Astrocyte (in vitro differentiated cells and primary cell): ENCODE measurements around the gene CDH24. TPM values are rescaled to one million over a fixed set of nuclear protein-coding genes. Genes with fewer than 3 reads are reported as not detected.

ENCODE experiments used
- DNase-seq: peaks from one replicate; pipeline ENCODE4 v3.0.0-alpha.2; 2010; ENCODE audit warnings: low read depth
- FAIRE-seq: peaks from 2 replicates; lab custom pipeline; 2011; peaks lifted over from hg19 to GRCh38; lab: Jason Lieb, UNC
- H2AFZ ChIP-seq: 2 replicates; pipeline ENCODE4 v1.6.0; 2012; ENCODE audit warnings: low read depth, low read length, inconsistent platforms
- H3K27ac ChIP-seq: 2 replicates; pipeline ENCODE4 v1.5.1; 2011; ENCODE audit warnings: low read depth, low read length, inconsistent platforms
- H3K27me3 ChIP-seq: 2 replicates; pipeline ENCODE4 v1.6.0; 2011; ENCODE audit warnings: low read length, inconsistent platforms; ENCODE audit not compliant: insufficient read depth
- H3K36me3 ChIP-seq: 2 replicates; pipeline ENCODE4 v1.5.1; 2011; ENCODE audit warnings: low read length, inconsistent platforms; ENCODE audit not compliant: insufficient read depth
- H3K4me1 ChIP-seq: 2 replicates; pipeline ENCODE4 v1.5.1; 2011; ENCODE audit warnings: low read length, inconsistent platforms; ENCODE audit not compliant: insufficient read depth
- H3K4me2 ChIP-seq: 2 replicates; pipeline ENCODE4 v1.6.0; 2012; ENCODE audit warnings: low read length, inconsistent platforms
- H3K4me3 ChIP-seq: 2 replicates; pipeline ENCODE4 v1.5.1; 2011; ENCODE audit warnings: low read depth, mild to moderate bottlenecking, low read length, inconsistent platforms; ENCODE audit not compliant: insufficient read depth
- H3K79me2 ChIP-seq: 2 replicates; pipeline ENCODE4 v1.6.0; 2012; ENCODE audit warnings: mild to moderate bottlenecking, low read length, inconsistent platforms; ENCODE audit not compliant: insufficient read depth
- H3K9ac ChIP-seq: 2 replicates; pipeline ENCODE4 v1.6.0; 2012; ENCODE audit warnings: mild to moderate bottlenecking, low read length, inconsistent platforms
- H3K9me3 ChIP-seq: 2 replicates; pipeline ENCODE4 v1.5.1; 2012; ENCODE audit warnings: low read depth, mild to moderate bottlenecking, low read length, inconsistent platforms; ENCODE audit not compliant: insufficient read depth
- H4K20me1 ChIP-seq: 2 replicates; pipeline ENCODE4 v1.6.0; 2012; ENCODE audit warnings: low read length, inconsistent platforms; ENCODE audit not compliant: insufficient read depth
- H3K27ac Mint-ChIP-seq: one replicate; pipeline ENCODE4 v1.8.0; 2021; ENCODE audit warnings: mild to moderate bottlenecking, mixed read lengths; ENCODE audit not compliant: unreplicated experiment
- H3K27me3 Mint-ChIP-seq: one replicate; pipeline ENCODE4 v1.8.0; 2021; ENCODE audit warnings: low read depth, mixed read lengths; ENCODE audit not compliant: unreplicated experiment
- H3K36me3 Mint-ChIP-seq: one replicate; pipeline ENCODE4 v1.8.0; 2021; ENCODE audit warnings: low read depth, mixed read lengths; ENCODE audit not compliant: unreplicated experiment
- H3K4me1 Mint-ChIP-seq: one replicate; pipeline ENCODE4 v1.8.0; 2021; ENCODE audit warnings: low read depth, mixed read lengths; ENCODE audit not compliant: unreplicated experiment
- H3K4me3 Mint-ChIP-seq: one replicate; pipeline ENCODE4 v1.8.0; 2021; ENCODE audit warnings: mild to moderate bottlenecking, moderate library complexity, mixed read lengths; ENCODE audit not compliant: unreplicated experiment
- H3K9me3 Mint-ChIP-seq: one replicate; pipeline ENCODE4 v1.8.0; 2021; ENCODE audit warnings: mild to moderate bottlenecking, mixed read lengths; ENCODE audit not compliant: unreplicated experiment
- CTCF ChIP-seq: IDR thresholded peaks from 2 replicates; pipeline ENCODE4 v1.5.1; 2011; ENCODE audit warnings: low read depth, mild to moderate bottlenecking, inconsistent platforms, low read length, moderate library complexity; ENCODE audit not compliant: insufficient read depth
- EZH2 ChIP-seq: IDR thresholded peaks from 2 replicates; pipeline ENCODE4 v1.6.1; 2012; ENCODE audit warnings: mild to moderate bottlenecking, low read length, inconsistent platforms; ENCODE audit not compliant: insufficient read depth
- total RNA-seq: library from RNA; stranded (reverse); gene quantifications from 2 replicates; pipeline ENCODE4 v1.2.1, GENCODE V29; 2021

Gene CDH24
- total RNA-seq, 1 donor from 2014 or later, result 22.2 TPM

DNA sequence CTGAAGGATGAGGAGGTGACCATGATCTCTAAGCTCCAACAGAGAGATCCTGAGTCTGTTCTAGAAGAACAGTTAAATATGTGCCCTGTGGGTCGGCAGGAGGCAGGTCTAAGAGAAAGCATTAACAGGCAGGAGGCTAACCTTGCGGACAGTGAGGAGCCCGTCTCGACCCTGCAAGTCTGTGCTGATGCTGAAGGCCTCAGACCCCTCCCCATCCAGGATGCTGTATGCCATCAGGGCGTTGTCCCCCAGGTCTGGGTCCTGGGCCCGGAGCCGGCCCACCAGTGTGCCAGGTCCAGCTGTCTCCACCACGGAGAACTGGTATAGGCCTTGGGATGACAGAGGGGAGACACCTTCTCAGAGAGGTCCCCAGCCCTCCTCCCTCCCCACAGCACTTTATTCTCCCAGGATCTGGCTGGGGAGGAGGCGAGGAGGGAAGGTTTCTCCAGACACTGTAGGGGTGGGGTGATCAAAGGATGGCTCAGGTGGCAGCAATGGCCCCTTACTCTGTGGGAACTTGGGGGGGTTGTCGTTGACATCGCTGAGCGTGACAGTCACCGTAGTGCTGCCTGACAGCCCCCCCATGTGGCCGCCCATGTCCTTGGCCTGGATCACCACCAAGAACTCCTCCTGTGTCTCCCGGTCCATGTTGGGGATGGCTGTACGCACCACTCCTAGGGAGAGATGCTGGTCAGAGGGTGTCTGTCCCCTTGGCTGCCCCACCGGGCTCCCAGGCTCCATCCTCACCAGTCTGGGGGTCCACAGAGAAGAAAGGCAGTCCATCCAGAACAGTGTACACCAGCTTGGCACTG is 3.1 kb downstream of the CDH24 start:
- H3K9ac ChIP-seq, result no peak overlapping the region
- no peak overlapping the region for H3K4me2 ChIP-seq
- H2AFZ ChIP-seq, result no peak overlapping the region
- peaks cover 23% of the 10 kb centered on the region for H4K20me1 ChIP-seq
- no peaks in the 10 kb centered on the region for H3K27me3 ChIP-seq
- FAIRE-seq (no peak), DNase-seq (no peak)
- no peak for TF ChIP-seq CTCF
- TF ChIP-seq EZH2, result no peak
- H3K4me3 ChIP-seq, result no peak overlapping the region
- H3K27ac Mint-ChIP-seq, result no peak overlapping the region
- no peaks in the 10 kb centered on the region for H3K79me2 ChIP-seq
- H3K36me3 ChIP-seq, result peaks cover 7% of the 10 kb centered on the region
- H3K36me3 Mint-ChIP-seq, result peaks cover 11% of the 10 kb centered on the region
- H3K4me1 Mint-ChIP-seq, result peaks cover 17% of the 10 kb centered on the region
- no peak overlapping the region for H3K27ac ChIP-seq
- H3K9me3 Mint-ChIP-seq, result no peaks in the 10 kb centered on the region
- no peaks in the 10 kb centered on the region for H3K27me3 Mint-ChIP-seq
- no peaks in the 10 kb centered on the region for H3K9me3 ChIP-seq
- peaks cover 19% of the 10 kb centered on the region for H3K4me1 ChIP-seq
- no peak overlapping the region for H3K4me3 Mint-ChIP-seq

- H3K27me3 Mint-ChIP-seq, result no peaks in the 10 kb centered on the region
- Histone ChIP-seq H3K4me3 (no peak overlapping the region), H3K36me3 (no peaks in the 10 kb centered on the region), H2AFZ (no peak overlapping the region), H3K79me2 (no peaks in the 10 kb centered on the region), H3K27me3 (no peaks in the 10 kb centered on the region), H3K27ac (no peak overlapping the region), H4K20me1 (peaks cover 16% of the 10 kb centered on the region), H3K4me2 (no peak overlapping the region), H3K4me1 (peaks cover 19% of the 10 kb centered on the region), H3K9me3 (no peaks in the 10 kb centered on the region), H3K9ac (no peak overlapping the region)
- FAIRE-seq, result no peak
- no peak overlapping the region for H3K4me3 Mint-ChIP-seq
- peaks cover 17% of the 10 kb centered on the region for H3K4me1 Mint-ChIP-seq
- peaks cover 10% of the 10 kb centered on the region for H3K36me3 Mint-ChIP-seq
- no peak for DNase-seq
- no peak overlapping the region for H3K27ac Mint-ChIP-seq
- TF ChIP-seq CTCF (no peak), EZH2 (no peak)
- no peaks in the 10 kb centered on the region for H3K9me3 Mint-ChIP-seq
Measured at GRCh38 chr14:23053426-23053825, 3.9 kb downstream of the CDH24 start.

GRCh38 chr14:23052671-23053070 is 4.6 kb downstream of the CDH24 start:
- no peaks in the 10 kb centered on the region for H3K27me3 ChIP-seq
- TF ChIP-seq CTCF, result no peak
- no peak for TF ChIP-seq EZH2
- no peaks in the 10 kb centered on the region for H3K79me2 ChIP-seq
- no peak overlapping the region for H2AFZ ChIP-seq
- H3K9ac ChIP-seq, result no peak overlapping the region
- Mint-ChIP-seq H3K27ac (no peak overlapping the region), H3K27me3 (no peaks in the 10 kb centered on the region), H3K4me3 (no peak overlapping the region), H3K4me1 (peaks cover 12% of the 10 kb centered on the region), H3K9me3 (no peaks in the 10 kb centered on the region), H3K36me3 (peaks cover 10% of the 10 kb centered on the region)
- no peaks in the 10 kb centered on the region for H3K36me3 ChIP-seq
- DNase-seq (no peak), FAIRE-seq (no peak)
- H3K9me3 ChIP-seq, result no peaks in the 10 kb centered on the region
- H3K4me2 ChIP-seq, result no peak overlapping the region
- no peak overlapping the region for H3K27ac ChIP-seq
- peaks cover 16% of the 10 kb centered on the region for H3K4me1 ChIP-seq
- H3K4me3 ChIP-seq, result no peak overlapping the region
- H4K20me1 ChIP-seq, result peaks cover 9% of the 10 kb centered on the region
